Progenitor cell of endocrine pancreas (in vitro differentiated cells): ENCODE results near the gene CACUL1. TPM values are rescaled to one million over a fixed set of nuclear protein-coding genes. Genes with fewer than 3 reads are reported as not detected.
A peak's percentile ranks its signal among the peaks of the same experiment; 100 is the strongest.
"Not testable (repeated sequence)": the region's sequence is repeated elsewhere in the genome, so short reads cannot be mapped to it uniquely, and the experiment has no call there.

Experiments used
- DNase-seq: peaks from one replicate; pipeline ENCODE4 v3.0.0; 2021; ENCODE audit warnings: low spot score; ENCODE audit not compliant: unreplicated experiment
- H3K27ac Mint-ChIP-seq: 2 replicates; pipeline ENCODE4 v1.8.0; 2021; ENCODE audit warnings: mild to moderate bottlenecking, moderate library complexity, mixed read lengths
- H3K27me3 Mint-ChIP-seq: 2 replicates; pipeline ENCODE4 v1.8.0; 2021; ENCODE audit warnings: mixed read lengths
- H3K36me3 Mint-ChIP-seq: 2 replicates; pipeline ENCODE4 v1.8.0; 2022; ENCODE audit warnings: mixed read lengths; ENCODE audit not compliant: insufficient read depth
- H3K4me1 Mint-ChIP-seq: 2 replicates; pipeline ENCODE4 v1.8.0; 2021; ENCODE audit warnings: low read depth, mixed read lengths
- H3K4me3 Mint-ChIP-seq: 2 replicates; pipeline ENCODE4 v1.8.0; 2021; ENCODE audit warnings: low read depth, mild to moderate bottlenecking, moderate library complexity, mixed read lengths
- H3K9me3 Mint-ChIP-seq: 2 replicates; pipeline ENCODE4 v1.8.0; 2021; ENCODE audit warnings: low read depth, mixed read lengths
- CTCF ChIP-seq: fragments of 200-600 bp; sonication (generic); IDR thresholded peaks from one replicate; pipeline ENCODE4 v1.5.0; 2021; ENCODE audit warnings: antibody characterized with exemption, mild to moderate bottlenecking; ENCODE audit not compliant: unreplicated experiment
- total RNA-seq: library from RNA; stranded (reverse); gene quantifications from 2 replicates; pipeline ENCODE4 v1.2.1, GENCODE V29; 2021

Gene CACUL1
- total RNA-seq, 1 donor from 2014 or later = 58.5 TPM

GRCh38 chr10:118674226-118674919 lies 80.4 kb downstream of the CACUL1 start:
- DNase-seq = no peak
- TF ChIP-seq CTCF = no peak
- Mint-ChIP-seq H3K27ac (no peak overlapping the region), H3K9me3 (no peaks in the 10 kb centered on the region), H3K36me3 (peaks cover 3% of the 10 kb centered on the region), H3K27me3 (no peaks in the 10 kb centered on the region), H3K4me1 (no peaks in the 10 kb centered on the region), H3K4me3 (no peak overlapping the region)

- TF ChIP-seq CTCF = no peak
- Mint-ChIP-seq H3K36me3 (no peaks in the 10 kb centered on the region), H3K27ac (peak overlapping the region; percentile 22)
Observed at GRCh38 chr10:118672766-118673715, 81.7 kb downstream of the CACUL1 start.

GRCh38 chr10:118672153-118672552 lies 82.6 kb downstream of the CACUL1 start:
- no peak overlapping the region for H3K4me3 Mint-ChIP-seq
- no peak for DNase-seq
- H3K27me3 Mint-ChIP-seq = no peaks in the 10 kb centered on the region
- no peak overlapping the region for H3K27ac Mint-ChIP-seq
- TF ChIP-seq CTCF = no peak
- no peaks in the 10 kb centered on the region for H3K36me3 Mint-ChIP-seq
- H3K9me3 Mint-ChIP-seq = no peaks in the 10 kb centered on the region
- no peaks in the 10 kb centered on the region for H3K4me1 Mint-ChIP-seq

More at GRCh38 chr10:118672766-118673715, 81.7 kb downstream of the CACUL1 start:
- no peak for DNase-seq
- Mint-ChIP-seq H3K9me3 (no peaks in the 10 kb centered on the region), H3K27me3 (no peaks in the 10 kb centered on the region), H3K4me1 (no peaks in the 10 kb centered on the region), H3K4me3 (no peak overlapping the region)

GRCh38 chr10:118671221-118671620 lies 83.5 kb downstream of the CACUL1 start:
- not testable (repeated sequence) for H3K4me1 Mint-ChIP-seq, H3K36me3 Mint-ChIP-seq, H3K4me3 Mint-ChIP-seq

GRCh38 chr10:118670472-118671124 lies 84.2 kb downstream of the CACUL1 start:
- Mint-ChIP-seq H3K4me3 (no peak overlapping the region), H3K27me3 (no peaks in the 10 kb centered on the region), H3K36me3 (no peaks in the 10 kb centered on the region), H3K9me3 (no peaks in the 10 kb centered on the region), H3K4me1 (no peaks in the 10 kb centered on the region), H3K27ac (no peak overlapping the region)
- no peak for TF ChIP-seq CTCF
- DNase-seq = no peak

More at GRCh38 chr10:118671221-118671620, 83.5 kb downstream of the CACUL1 start:
- H3K27ac Mint-ChIP-seq, DNase-seq, H3K27me3 Mint-ChIP-seq, H3K9me3 Mint-ChIP-seq: not testable (repeated sequence)
